AG09319 (cell line): Measurements from ENCODE around the gene RING1.

Source experiments
- DNase-seq: peaks from one replicate; pipeline ENCODE4 v3.0.0-alpha.2; 2010; ENCODE audit warnings: low read depth; ENCODE audit errors: extremely low read depth
- CTCF ChIP-seq: IDR thresholded peaks from 2 replicates; pipeline ENCODE4 v1.5.1; 2011; ENCODE audit warnings: low read depth, mild to moderate bottlenecking, inconsistent platforms, low read length, moderate library complexity

The RING1 gene

GRCh38 chr6:33164665-33165373, 43.5 kb upstream of the RING1 start:
- TF ChIP-seq CTCF = no peak

GRCh38 chr6:33165581-33166258, 42.6 kb upstream of the RING1 start:
- no peak for TF ChIP-seq CTCF
- no peak for DNase-seq

More at GRCh38 chr6:33164665-33165373, 43.5 kb upstream of the RING1 start:
- no peak for DNase-seq

GRCh38 chr6:33166363-33166762, 41.9 kb upstream of the RING1 start:
- no peak for DNase-seq
- TF ChIP-seq CTCF = no peak

- no peak for TF ChIP-seq CTCF
- DNase-seq = no peak
Measured at GRCh38 chr6:33166811-33167210, 41.5 kb upstream of the RING1 start.

GRCh38 chr6:33167374-33168283, 40.7 kb upstream of the RING1 start:
- TF ChIP-seq CTCF = no peak
- no peak for DNase-seq

GRCh38 chr6:33168284-33168601, 40.1 kb upstream of the RING1 start:
- DNase-seq = no peak
- TF ChIP-seq CTCF = no peak

- TF ChIP-seq CTCF = no peak
- no peak for DNase-seq
Measured at GRCh38 chr6:33168639-33169038, 39.7 kb upstream of the RING1 start.
